Fibroblast of lung (primary cell): Measurements from ENCODE around the gene TOP1. TPM values are rescaled to one million over a fixed set of nuclear protein-coding genes. Genes with fewer than 3 reads are reported as not detected.

Experiments
- DNase-seq, 2 donors: peaks; one replicate each; pipeline versions ENCODE4 v3.0.0 to v3.0.0-alpha.2; 2010; ENCODE audit warnings: low read depth in 2 of 2
- H2AFZ ChIP-seq: 2 replicates; pipeline ENCODE4 v1.5.1; 2012; ENCODE audit warnings: low read length, control low read depth, inconsistent platforms
- H3K27ac ChIP-seq: 2 replicates; pipeline ENCODE4 v1.5.1; 2011; ENCODE audit warnings: low read length, control low read depth; ENCODE audit not compliant: insufficient read depth
- H3K27me3 ChIP-seq: 2 replicates; pipeline ENCODE4 v1.5.1; 2011; ENCODE audit warnings: mild to moderate bottlenecking, low read length; ENCODE audit not compliant: control insufficient read depth, insufficient read depth
- H3K36me3 ChIP-seq: 2 replicates; pipeline ENCODE4 v1.5.1; 2011; ENCODE audit warnings: low read length; ENCODE audit not compliant: control insufficient read depth, insufficient read depth
- H3K4me1 ChIP-seq: 2 replicates; pipeline ENCODE4 v1.5.1; 2011; ENCODE audit warnings: low read length; ENCODE audit not compliant: control insufficient read depth, insufficient read depth; ENCODE audit errors: extremely low read depth
- H3K4me2 ChIP-seq: 2 replicates; pipeline ENCODE4 v1.5.1; 2011; ENCODE audit warnings: low read length, control low read depth; ENCODE audit not compliant: insufficient read depth; ENCODE audit errors: extremely low read depth
- H3K4me3 ChIP-seq, 4 experiments: fragments of 200-600 bp in 1 of 4; sonication (generic) in 1 of 4; replicated peaks in 1 of 4; 2 replicates each; pipeline ENCODE4 v1.5.1; 2011 to 2016; ENCODE audit warnings: low read length in 4 of 4, low read depth in 3 of 4, mild to moderate bottlenecking in 3 of 4, control low read depth in 2 of 4, inconsistent platforms in 1 of 4, mixed read lengths in 1 of 4; ENCODE audit not compliant: insufficient read depth in 1 of 4; ENCODE audit errors: control extremely low read depth in 1 of 4
- H3K79me2 ChIP-seq: 2 replicates; pipeline ENCODE4 v1.5.1; 2012; ENCODE audit warnings: mild to moderate bottlenecking, low read length, inconsistent platforms; ENCODE audit not compliant: control insufficient read depth, insufficient read depth
- H3K9ac ChIP-seq: 2 replicates; pipeline ENCODE4 v1.5.1; 2011; ENCODE audit warnings: mild to moderate bottlenecking, low read length, control low read depth; ENCODE audit not compliant: insufficient read depth
- H3K9me3 ChIP-seq: 2 replicates; pipeline ENCODE4 v1.5.1; 2012; ENCODE audit warnings: low read depth, low read length; ENCODE audit not compliant: control insufficient read depth, insufficient read depth
- H4K20me1 ChIP-seq: 2 replicates; pipeline ENCODE4 v1.5.1; 2011; ENCODE audit warnings: low read length; ENCODE audit not compliant: control insufficient read depth, insufficient read depth; ENCODE audit errors: extremely low read depth
- CTCF ChIP-seq, 2 donors: IDR thresholded peaks in 1 of 2; conservative IDR thresholded peaks in 1 of 2; 1 replicate in 1 of 2; 2 replicates in 1 of 2; pipeline ENCODE4 v1.5.1; 2011 to 2012; ENCODE audit warnings: low read length in 2 of 2, control low read depth in 1 of 2, inconsistent platforms in 1 of 2, low read depth in 1 of 2, mild to moderate bottlenecking in 1 of 2
- EZH2 ChIP-seq: IDR thresholded peaks from 2 replicates; pipeline ENCODE4 v1.5.1; 2012; ENCODE audit warnings: low read length, control low read depth, mild to moderate bottlenecking; ENCODE audit errors: missing control alignments
- polyA plus RNA-seq, 2 donors: library from polyadenylated mRNA; depleted of rRNA in 1 of 2; stranded (reverse) in 1 of 2; unstranded in 1 of 2; fragments of >200 nt; gene quantifications; 2 replicates each; pipeline ENCODE4 v1.2.1, GENCODE V29; 2011 to 2012; ENCODE audit warnings: missing spikeins in 1 of 2
- total RNA-seq: library from RNA; depleted of rRNA; stranded (reverse); fragments of >200 nt; gene quantifications from 2 replicates; pipeline ENCODE4 v1.2.1, GENCODE V29; 2014

The TOP1 gene
- total and polyA plus RNA-seq, 2 donors (not counting 1 experiment from before 2014, with no cell fraction given) = 18.4 to 35.3 TPM

- peaks cover 7% of the 10 kb centered on the region for H3K4me1 ChIP-seq
- no peaks in the 10 kb centered on the region for H3K79me2 ChIP-seq
- peaks cover 39% of the 10 kb centered on the region for H3K36me3 ChIP-seq
- H3K27ac ChIP-seq = no peak overlapping the region
- no peak overlapping the region for H3K4me3 ChIP-seq
- no peak for DNase-seq
- no peaks in the 10 kb centered on the region for H4K20me1 ChIP-seq
- TF ChIP-seq EZH2 (no peak), CTCF (conservative IDR thresholded peaks at IDR 0.05 in 1 of 2, IDR thresholded peaks at IDR 0.05 in 1 of 2; ENCODE audit: low read depth in 1 of 2, low read length in 2 of 2) (no peak)
- H2AFZ ChIP-seq = no peak overlapping the region
- H3K9me3 ChIP-seq = no peaks in the 10 kb centered on the region
- no peaks in the 10 kb centered on the region for H3K27me3 ChIP-seq
- no peak overlapping the region for H3K4me2 ChIP-seq
- no peak overlapping the region for H3K9ac ChIP-seq
These were observed 139.9 kb downstream of the TOP1 start for GRCh38 chr20:41168281-41169161.

DNA sequence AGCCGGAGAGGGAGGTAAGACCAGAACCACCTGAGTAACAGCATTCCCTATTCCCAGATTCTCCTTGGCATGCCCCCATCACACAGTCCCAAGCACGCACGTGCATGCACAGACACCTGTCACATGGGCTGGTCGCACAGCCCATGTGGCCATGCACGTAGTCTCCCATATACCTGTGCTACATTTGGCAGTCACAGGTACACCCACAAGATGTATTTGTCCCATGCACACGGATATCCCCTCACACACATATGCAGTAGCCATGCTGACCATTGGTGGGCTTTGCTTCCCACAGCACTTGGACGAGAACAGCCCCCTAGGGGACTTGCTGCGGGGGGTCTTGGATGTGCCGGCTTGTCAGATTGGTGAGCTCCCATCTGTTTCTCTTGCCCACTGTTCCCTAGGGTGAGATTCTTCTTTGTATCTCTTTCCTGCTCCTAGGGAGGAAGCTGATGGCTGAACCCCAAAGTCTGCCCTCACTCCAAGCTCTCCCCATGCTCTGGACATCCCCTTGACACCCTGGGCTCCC lies 140.6 kb downstream of the TOP1 start:
- Histone ChIP-seq H3K4me2 (no peak overlapping the region), H3K4me1 (peaks cover 7% of the 10 kb centered on the region), H4K20me1 (no peaks in the 10 kb centered on the region), H3K9ac (no peak overlapping the region), H3K79me2 (no peaks in the 10 kb centered on the region), H3K27me3 (no peaks in the 10 kb centered on the region), H3K27ac (no peak overlapping the region), H2AFZ (no peak overlapping the region), H3K36me3 (peaks cover 37% of the 10 kb centered on the region), H3K9me3 (no peaks in the 10 kb centered on the region), H3K4me3 (no peak overlapping the region)
- TF ChIP-seq EZH2 (no peak), CTCF (conservative IDR thresholded peaks at IDR 0.05 in 1 of 2, IDR thresholded peaks at IDR 0.05 in 1 of 2; ENCODE audit: low read depth in 1 of 2, low read length in 2 of 2) (no peak)
- no peak for DNase-seq

- Histone ChIP-seq H3K79me2 (no peaks in the 10 kb centered on the region), H3K4me3 (no peak overlapping the region), H3K27ac (no peak overlapping the region), H4K20me1 (no peaks in the 10 kb centered on the region), H3K4me2 (no peak overlapping the region), H3K36me3 (peaks cover 36% of the 10 kb centered on the region), H3K4me1 (peaks cover 10% of the 10 kb centered on the region), H3K9ac (no peak overlapping the region), H3K9me3 (no peaks in the 10 kb centered on the region), H2AFZ (no peak overlapping the region), H3K27me3 (no peaks in the 10 kb centered on the region)
- peak; percentile 48 to 77 for DNase-seq
- no peak for TF ChIP-seq EZH2
- no peak for TF ChIP-seq CTCF (conservative IDR thresholded peaks at IDR 0.05 in 1 of 2, IDR thresholded peaks at IDR 0.05 in 1 of 2; ENCODE audit: low read depth in 1 of 2, low read length in 2 of 2)
These were observed 141.2 kb downstream of the TOP1 start for GRCh38 chr20:41169791-41170351.
